ENCODE data around the gene RAD54L.
"Not testable (repeated sequence)": the region's sequence is repeated elsewhere in the genome, so short reads cannot be mapped to it uniquely, and the experiment has no call there.

The RAD54L gene

GRCh38 chr1:46306159-46306530 is 58.6 kb downstream of the RAD54L start:
- TF ChIP-seq CTCF (IDR thresholded peaks at IDR 0.05; ENCODE audit: low read depth, low read length, missing control alignments), result no peak
- DNase-seq (ENCODE audit: low read depth), result no peak
- peak overlapping the region; percentile 96 for H3K4me3 ChIP-seq (ENCODE audit: low read depth, low read length)

GRCh38 chr1:46309401-46310159 is 62.0 kb downstream of the RAD54L start:
- no peak for DNase-seq (ENCODE audit: low read depth)
- no peak overlapping the region for H3K4me3 ChIP-seq (ENCODE audit: low read depth, low read length)
- TF ChIP-seq CTCF (IDR thresholded peaks at IDR 0.05; ENCODE audit: low read depth, low read length, missing control alignments), result no peak

- H3K4me3 ChIP-seq (ENCODE audit: low read depth, low read length), result no peak overlapping the region
- no peak for TF ChIP-seq CTCF (IDR thresholded peaks at IDR 0.05; ENCODE audit: low read depth, low read length, missing control alignments)
- DNase-seq (ENCODE audit: low read depth), result no peak
Observed at GRCh38 chr1:46310321-46310720, 62.8 kb downstream of the RAD54L start.

DNA sequence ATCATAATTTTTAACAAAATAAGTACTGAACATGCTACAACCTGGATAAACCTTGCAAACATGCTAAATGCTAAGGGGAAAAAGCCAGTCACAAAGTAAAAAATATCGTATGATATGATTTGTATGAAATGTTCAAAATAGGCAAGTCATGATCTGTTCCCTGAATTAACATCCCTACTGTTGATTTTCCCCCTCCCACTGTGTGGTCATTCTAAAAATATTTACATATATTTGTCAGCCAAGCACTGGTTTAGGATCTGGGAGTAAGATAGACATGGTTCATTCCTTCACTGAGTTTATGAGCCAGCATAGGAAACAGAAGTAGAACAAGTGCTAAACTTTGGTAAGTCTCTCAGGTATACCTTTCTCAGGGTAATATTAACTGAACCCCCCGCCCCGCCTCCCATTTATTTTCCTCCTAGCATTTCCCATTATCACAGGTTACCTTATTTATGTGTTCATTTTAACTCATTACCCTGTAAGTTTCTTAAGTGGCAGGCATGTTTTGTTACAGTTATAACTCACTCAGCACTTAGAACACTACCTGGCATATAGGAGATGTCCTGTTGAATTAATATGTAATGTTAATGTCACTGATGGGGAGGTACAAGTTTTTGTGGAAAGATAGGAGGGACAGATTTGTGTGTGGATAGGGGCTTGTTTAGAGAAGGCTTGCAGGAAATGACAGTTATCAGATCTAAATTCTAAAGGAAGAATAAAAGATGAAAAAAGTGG is 68.3 kb downstream of the RAD54L start:
- TF ChIP-seq CTCF (IDR thresholded peaks at IDR 0.05; ENCODE audit: low read depth, low read length, missing control alignments), result no peak
- no peak for DNase-seq (ENCODE audit: low read depth)

GRCh38 chr1:46317323-46317722 is 69.8 kb downstream of the RAD54L start:
- TF ChIP-seq CTCF (IDR thresholded peaks at IDR 0.05; ENCODE audit: low read depth, low read length, missing control alignments), result no peak
- H3K4me3 ChIP-seq (ENCODE audit: low read depth, low read length), result no peak overlapping the region
- no peak for DNase-seq (ENCODE audit: low read depth)

More for the DNA sequence above, 68.3 kb downstream of the RAD54L start:
- H3K4me3 ChIP-seq (ENCODE audit: low read depth, low read length), result no peak overlapping the region

DNA sequence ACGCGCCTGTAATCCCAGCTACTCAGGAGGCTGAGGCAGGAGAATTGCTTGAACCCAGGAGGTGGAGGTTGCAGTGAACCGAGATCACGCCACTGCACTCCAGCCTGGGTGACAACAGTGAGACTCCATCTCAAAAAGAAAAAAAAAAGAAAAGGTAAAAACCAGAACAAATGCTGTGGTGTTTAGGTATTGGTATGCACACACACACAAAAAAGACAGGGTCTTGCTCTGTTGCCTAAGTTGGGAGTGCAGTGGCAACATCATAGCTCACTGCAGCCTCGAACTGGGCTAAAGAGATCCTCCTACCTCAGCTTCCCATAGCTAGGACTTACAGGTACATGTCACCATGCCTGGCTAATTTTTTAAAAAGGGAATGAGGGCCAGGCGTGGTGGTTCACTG is 71.7 kb downstream of the RAD54L start:
- DNase-seq (ENCODE audit: low read depth); H3K4me3 ChIP-seq (ENCODE audit: low read depth, low read length): not testable (repeated sequence)

GRCh38 chr1:46319960-46320914 is 72.7 kb downstream of the RAD54L start:
- DNase-seq (ENCODE audit: low read depth); H3K4me3 ChIP-seq (ENCODE audit: low read depth, low read length): not testable (repeated sequence)

DNA sequence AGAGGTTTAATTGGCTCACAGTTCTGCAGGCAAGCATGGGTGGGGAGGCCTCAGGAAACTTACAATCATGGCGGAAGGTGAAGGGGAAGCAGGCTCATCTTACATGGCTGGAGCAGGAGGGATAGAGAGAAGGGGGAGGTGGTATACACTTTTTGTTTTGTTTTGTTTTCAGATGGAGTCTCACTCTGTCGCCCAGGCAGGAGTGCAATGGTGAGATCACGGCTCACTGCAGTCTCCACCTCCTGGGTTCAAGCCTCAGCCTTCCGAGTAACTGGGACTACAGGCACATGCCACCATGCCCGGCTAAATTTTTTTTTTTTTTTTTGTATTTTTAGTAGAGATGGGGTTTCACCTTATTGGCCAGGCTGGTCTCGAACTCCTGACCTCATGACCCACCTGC is 74.6 kb downstream of the RAD54L start:
- not testable (repeated sequence) for DNase-seq (ENCODE audit: low read depth); H3K4me3 ChIP-seq (ENCODE audit: low read depth, low read length)

- H3K4me3 ChIP-seq (ENCODE audit: low read depth, low read length), result peak overlapping the region; percentile 38
- DNase-seq (ENCODE audit: low read depth), result not testable (repeated sequence)
Observed at GRCh38 chr1:46325285-46326076, 77.9 kb downstream of the RAD54L start.

All from GM12864 (cell line).